Endothelial cell of umbilical vein (primary cell): ENCODE results near the gene LDLRAD4. TPM values are rescaled to one million over a fixed set of nuclear protein-coding genes. Genes with fewer than 3 reads are reported as not detected.

Experiments
- BruUV-seq: library from RNA; stranded (reverse); fragments of 400-500 nt; replicated peaks from 2 replicates; lab custom pipeline; 2021; lab: Mats Ljungman, UMichigan
- CTCF ChIA-PET: fragments of 300-600, 350-600 bp; sonication (Branson Sonifier 250); formaldehyde crosslinking; loops from one replicate; lab custom pipeline; 2021; ENCODE audit warnings: antibody characterized with exemption, inconsistent platforms; lab: Charles Lee
- POLR2A ChIA-PET: fragments of 300-600, 350-600 bp; sonication (Branson Sonifier 250); formaldehyde crosslinking; loops from one replicate; lab custom pipeline; 2021; ENCODE audit warnings: antibody characterized with exemption, inconsistent platforms; lab: Charles Lee
- DNase-seq: peaks from one replicate; pipeline ENCODE4 v3.0.0-alpha.2; 2011; ENCODE audit warnings: low read depth, low spot score
- FAIRE-seq: peaks from 2 replicates; lab custom pipeline; 2011; peaks lifted over from hg19 to GRCh38; lab: Jason Lieb, UNC
- H2AFZ ChIP-seq: 2 replicates; pipeline ENCODE4 v1.6.0; 2012; ENCODE audit warnings: low read depth, low read length, control low read depth, inconsistent platforms
- H3K27ac ChIP-seq: 2 replicates; pipeline ENCODE4 v1.5.1; 2011; ENCODE audit warnings: low read depth, mild to moderate bottlenecking, control low read depth, low read length, moderate library complexity; ENCODE audit not compliant: insufficient read depth
- H3K27me3 ChIP-seq, 2 experiments: 2 replicates each; pipeline versions ENCODE4 v1.6.0 to v1.6.1; 2011; ENCODE audit warnings: low read length in 2 of 2, mixed read lengths in 1 of 2; ENCODE audit not compliant: control insufficient read depth in 2 of 2, insufficient read depth in 2 of 2
- H3K36me3 ChIP-seq, 2 experiments: 2 replicates in 1 of 2; 3 replicates in 1 of 2; pipeline ENCODE4 v1.5.1; 2011; ENCODE audit warnings: low read length in 2 of 2, mild to moderate bottlenecking in 1 of 2, moderate library complexity in 1 of 2; ENCODE audit not compliant: control insufficient read depth in 2 of 2, insufficient read depth in 2 of 2; ENCODE audit errors: extremely low read depth in 1 of 2
- H3K4me1 ChIP-seq: 3 replicates; pipeline ENCODE4 v1.5.1; 2011; ENCODE audit warnings: mild to moderate bottlenecking, low read length; ENCODE audit not compliant: control insufficient read depth, insufficient read depth; ENCODE audit errors: extremely low read depth
- H3K4me2 ChIP-seq: 2 replicates; pipeline ENCODE4 v1.6.1; 2011; ENCODE audit warnings: low read length, control low read depth, mixed read lengths; ENCODE audit not compliant: insufficient read depth
- H3K4me3 ChIP-seq, 3 experiments: fragments of 200-600 bp in 1 of 3; sonication (generic), shearing (Covaris generic) in 1 of 3; replicated peaks in 1 of 3; 2 replicates each; pipeline ENCODE4 v1.5.1; 2011 to 2016; ENCODE audit warnings: control low read depth in 3 of 3, low read length in 3 of 3, mild to moderate bottlenecking in 2 of 3, inconsistent platforms in 1 of 3, low read depth in 1 of 3, moderate library complexity in 1 of 3; ENCODE audit not compliant: insufficient read depth in 1 of 3
- H3K79me2 ChIP-seq: 2 replicates; pipeline ENCODE4 v1.6.0; 2012; ENCODE audit warnings: low read length, inconsistent platforms; ENCODE audit not compliant: control insufficient read depth, insufficient read depth
- H3K9ac ChIP-seq: replicated peaks from 2 replicates; pipeline ENCODE3; 2011; ENCODE audit warnings: low read length, control low read depth; ENCODE audit not compliant: insufficient read depth; ENCODE audit errors: extremely low read depth
- H3K9me1 ChIP-seq: replicated peaks from 3 replicates; pipeline ENCODE4 v1.6.0; 2011; ENCODE audit warnings: mild to moderate bottlenecking, low read length; ENCODE audit not compliant: control insufficient read depth, insufficient read depth; ENCODE audit errors: extremely low read depth
- H3K9me3 ChIP-seq: replicated peaks from 2 replicates; pipeline ENCODE4 v1.5.1; 2012; ENCODE audit warnings: low read length, inconsistent platforms; ENCODE audit not compliant: control insufficient read depth, insufficient read depth
- H4K20me1 ChIP-seq: replicated peaks from 2 replicates; pipeline ENCODE3; 2011; ENCODE audit warnings: mild to moderate bottlenecking, low read length; ENCODE audit not compliant: control insufficient read depth, insufficient read depth; ENCODE audit errors: extremely low read depth
- CTCF ChIP-seq, 2 donors: IDR thresholded peaks; 1 replicate in 1 of 2; 2 replicates in 1 of 2; pipeline ENCODE4 v1.5.1; 2011; ENCODE audit warnings: low read length in 2 of 2, mild to moderate bottlenecking in 2 of 2, moderate library complexity in 2 of 2, control low read depth in 1 of 2, inconsistent platforms in 1 of 2, low read depth in 1 of 2; ENCODE audit not compliant: insufficient read depth in 1 of 2; ENCODE audit errors: extremely low read depth in 1 of 2
- EZH2 ChIP-seq: IDR thresholded peaks from 2 replicates; pipeline ENCODE4 v1.6.1; 2012; ENCODE audit warnings: borderline replicate concordance, low read depth, mild to moderate bottlenecking, moderate library complexity, low read length, inconsistent platforms; ENCODE audit not compliant: severe bottlenecking
- FOS ChIP-seq: IDR thresholded peaks from 2 replicates; pipeline ENCODE4 v1.6.1; 2011; ENCODE audit warnings: mild to moderate bottlenecking, low read length, moderate library complexity, borderline replicate concordance; ENCODE audit not compliant: insufficient read depth
- GATA2 ChIP-seq: IDR thresholded peaks from 2 replicates; pipeline ENCODE4 v1.7.0; 2011; ENCODE audit warnings: low read depth, mild to moderate bottlenecking, moderate library complexity, mixed read lengths, low read length; ENCODE audit not compliant: insufficient read length, insufficient read depth
- JUN ChIP-seq: IDR thresholded peaks from 2 replicates; pipeline ENCODE4 v1.6.1; 2011; ENCODE audit warnings: borderline replicate concordance, low read depth; ENCODE audit not compliant: insufficient read length, insufficient read depth
- MAX ChIP-seq: IDR thresholded peaks from 2 replicates; pipeline ENCODE4 v1.6.1; 2011; ENCODE audit not compliant: insufficient read depth, insufficient read length
- MYC ChIP-seq: IDR thresholded peaks from one replicate; pipeline ENCODE4 v1.6.1; 2011; ENCODE audit warnings: mild to moderate bottlenecking, low read depth, low read length
- POLR2A ChIP-seq: IDR thresholded peaks from 2 replicates; pipeline ENCODE4 v1.6.1; 2012; ENCODE audit warnings: low read depth, mild to moderate bottlenecking, control low read depth, low read length
- POLR2AphosphoS5 ChIP-seq: IDR thresholded peaks from 2 replicates; pipeline ENCODE4 v1.6.1; 2012; ENCODE audit warnings: low read depth, mild to moderate bottlenecking, control low read depth, low read length, moderate library complexity; ENCODE audit not compliant: insufficient read depth
- dilution Hi-C: fragments of 300-500 bp; cut with MboI; formaldehyde crosslinking; loops from one replicate; pipeline ENCODE4 v1.15.0; 2019; ENCODE audit warnings: low sequenced_read_pairs; ENCODE audit not compliant: extremely low pct_ligation_motif_present
- intact Hi-C: fragments of 100-400 bp; cut with micrococcal nuclease; formaldehyde crosslinking; loops from one replicate; pipeline ENCODE4 v1.10.0; 2022
- polyA plus RNA-seq, 4 experiments: library from polyadenylated mRNA; depleted of rRNA in 3 of 4; stranded (reverse) in 3 of 4; unstranded in 1 of 4; fragments of >200 nt; gene quantifications; 2 replicates each; pipeline versions ENCODE4 v1.2.1 to v1.2.3, GENCODE V29; 2011 to 2012; ENCODE audit warnings: missing spikeins in 1 of 4
- total RNA-seq: library from RNA; stranded (reverse); gene quantifications from 2 replicates; pipeline ENCODE4 v1.2.3, GENCODE V29; 2021

LDLRAD4 gene
- total and polyA plus RNA-seq, 2 donors (not counting 3 experiments of a cell fraction or from before 2014, with no cell fraction given): 5.2 to 6.5 TPM

GRCh38 chr18:13389491-13390131 is 171.1 kb downstream of the LDLRAD4 start:
- peaks cover 2 to 3% of the 10 kb centered on the region in 2 experiments for H3K27me3 ChIP-seq
- intact Hi-C loops: no loop called here
- no peak overlapping the region for H3K4me2 ChIP-seq
- H3K9me3 ChIP-seq: no peaks in the 10 kb centered on the region
- H3K4me1 ChIP-seq: no peaks in the 10 kb centered on the region
- no peaks in the 10 kb centered on the region for H3K36me3 ChIP-seq
- ChIA-PET POLR2A (no interaction called here), CTCF (interaction anchor here (0.6 to 1.7 kb wide), 6 partner anchors 10 to 141 kb away, joined by 3 to 6 read pairs (median 4); no protein-coding TSS in a partner anchor)
- no peaks in the 10 kb centered on the region for H3K79me2 ChIP-seq
- BruUV-seq: no TSS peak
- FAIRE-seq (no peak), DNase-seq (no peak)
- no peak overlapping the region for H3K9ac ChIP-seq
- H4K20me1 ChIP-seq: no peaks in the 10 kb centered on the region
- no peak overlapping the region for H3K4me3 ChIP-seq
- H2AFZ ChIP-seq: no peak overlapping the region
- dilution Hi-C loops: no loop called here
- no peaks in the 10 kb centered on the region for H3K9me1 ChIP-seq
- TF ChIP-seq MAX (no peak), POLR2A (no peak), EZH2 (no peak), FOS (no peak), GATA2 (no peak), MYC (no peak), POLR2AphosphoS5 (no peak), CTCF (IDR thresholded peaks at IDR 0.05; ENCODE audit: extremely low read depth in 1 of 2, insufficient read depth in 1 of 2, low read depth in 1 of 2, low read length in 2 of 2) (no peak), JUN (no peak)
- H3K27ac ChIP-seq: no peak overlapping the region
